Nephron (organoid): Measurements from ENCODE around the gene MRTFB.
"Not testable (repeated sequence)": the region's sequence is repeated elsewhere in the genome, so short reads cannot be mapped to it uniquely, and the experiment has no call there.

Source experiments
- H3K27ac Mint-ChIP-seq, 3 experiments: 2 replicates each; pipeline ENCODE4 v1.8.0; 2020; ENCODE audit warnings: mixed read lengths in 3 of 3, mild to moderate bottlenecking in 2 of 3, moderate library complexity in 1 of 3
- H3K27me3 Mint-ChIP-seq: 2 replicates; pipeline ENCODE4 v1.8.0; 2021; ENCODE audit warnings: low read depth, mild to moderate bottlenecking, moderate library complexity, mixed read lengths
- H3K36me3 Mint-ChIP-seq: 2 replicates; pipeline ENCODE4 v1.8.0; 2020; ENCODE audit warnings: low read depth, mixed read lengths
- H3K4me1 Mint-ChIP-seq: 2 replicates; pipeline ENCODE4 v1.8.0; 2020; ENCODE audit warnings: mixed read lengths
- H3K4me3 Mint-ChIP-seq, 3 experiments: 2 replicates each; pipeline ENCODE4 v1.8.0; 2020; ENCODE audit warnings: mild to moderate bottlenecking in 3 of 3, mixed read lengths in 3 of 3, moderate library complexity in 2 of 3
- H3K9me3 Mint-ChIP-seq: 2 replicates; pipeline ENCODE4 v1.8.0; 2020; ENCODE audit warnings: mixed read lengths
- TF ChIP-seq, protein P1 (sequence below), 3 experiments: fragments of 200-600 bp; sonication (generic); IDR thresholded peaks; one replicate each; pipeline ENCODE4 v1.5.0; 2021; ENCODE audit warnings: antibody characterized with exemption in 3 of 3; ENCODE audit not compliant: unreplicated experiment in 3 of 3

MRTFB gene

DNA sequence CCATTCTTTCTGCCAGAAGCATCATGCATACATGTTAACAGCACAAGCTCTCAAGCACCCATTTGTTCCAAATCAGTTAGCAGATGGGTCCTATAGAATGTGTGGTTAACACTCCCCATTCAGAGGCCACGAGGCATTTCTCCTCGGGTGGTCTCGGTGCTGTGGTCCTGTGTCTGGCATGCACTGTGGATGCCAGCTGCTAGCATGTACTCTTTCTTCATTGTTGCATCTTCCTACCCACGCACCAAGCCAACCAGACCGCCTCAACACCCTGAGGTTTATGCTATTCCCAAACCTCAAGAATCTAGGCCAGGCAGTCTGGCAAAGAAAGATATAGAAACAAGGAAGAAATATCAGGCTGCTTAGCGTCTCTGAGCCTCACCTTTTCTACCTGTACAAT is 27.8 kb upstream of the MRTFB start:
- Mint-ChIP-seq H3K4me3 (peak overlapping the region in 1 of 3 experiments; percentile 32), H3K27ac (peak overlapping the region in 2 of 3 experiments; percentile 23 to 49), H3K9me3 (no peaks in the 10 kb centered on the region), H3K27me3 (no peaks in the 10 kb centered on the region), H3K36me3 (no peaks in the 10 kb centered on the region), H3K4me1 (peaks cover 16% of the 10 kb centered on the region)
- TF ChIP-seq, protein P1, sequence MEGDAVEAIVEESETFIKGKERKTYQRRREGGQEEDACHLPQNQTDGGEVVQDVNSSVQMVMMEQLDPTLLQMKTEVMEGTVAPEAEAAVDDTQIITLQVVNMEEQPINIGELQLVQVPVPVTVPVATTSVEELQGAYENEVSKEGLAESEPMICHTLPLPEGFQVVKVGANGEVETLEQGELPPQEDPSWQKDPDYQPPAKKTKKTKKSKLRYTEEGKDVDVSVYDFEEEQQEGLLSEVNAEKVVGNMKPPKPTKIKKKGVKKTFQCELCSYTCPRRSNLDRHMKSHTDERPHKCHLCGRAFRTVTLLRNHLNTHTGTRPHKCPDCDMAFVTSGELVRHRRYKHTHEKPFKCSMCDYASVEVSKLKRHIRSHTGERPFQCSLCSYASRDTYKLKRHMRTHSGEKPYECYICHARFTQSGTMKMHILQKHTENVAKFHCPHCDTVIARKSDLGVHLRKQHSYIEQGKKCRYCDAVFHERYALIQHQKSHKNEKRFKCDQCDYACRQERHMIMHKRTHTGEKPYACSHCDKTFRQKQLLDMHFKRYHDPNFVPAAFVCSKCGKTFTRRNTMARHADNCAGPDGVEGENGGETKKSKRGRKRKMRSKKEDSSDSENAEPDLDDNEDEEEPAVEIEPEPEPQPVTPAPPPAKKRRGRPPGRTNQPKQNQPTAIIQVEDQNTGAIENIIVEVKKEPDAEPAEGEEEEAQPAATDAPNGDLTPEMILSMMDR (IDR thresholded peaks at IDR 0.05; ENCODE audit: unreplicated experiment in 3 of 3): no peak

DNA sequence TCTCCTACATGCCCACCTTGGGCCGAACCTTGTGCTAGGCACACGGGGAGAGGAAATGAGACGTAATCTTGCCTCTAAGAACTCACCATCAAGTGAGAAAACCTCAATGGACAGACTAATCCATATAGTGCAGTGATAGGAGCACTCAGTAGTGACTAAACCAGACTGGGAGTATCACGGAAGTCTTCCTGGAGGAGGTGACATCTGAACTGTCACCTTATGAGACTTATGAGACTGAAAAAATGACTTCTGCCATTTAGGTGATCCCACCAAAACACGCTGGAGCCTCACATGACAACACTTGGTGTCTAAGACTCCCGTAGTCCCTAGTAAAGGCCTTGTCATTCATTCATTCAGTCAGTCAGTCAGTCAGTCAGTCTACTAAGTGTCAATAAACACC is 27.3 kb upstream of the MRTFB start:
- H3K4me3 Mint-ChIP-seq: no peak overlapping the region
- no peaks in the 10 kb centered on the region for H3K27me3 Mint-ChIP-seq
- TF ChIP-seq, protein P1 (IDR thresholded peaks at IDR 0.05; ENCODE audit: unreplicated experiment in 3 of 3): no peak
- no peaks in the 10 kb centered on the region for H3K36me3 Mint-ChIP-seq
- no peaks in the 10 kb centered on the region for H3K9me3 Mint-ChIP-seq
- H3K4me1 Mint-ChIP-seq: peaks cover 16% of the 10 kb centered on the region
- no peak overlapping the region for H3K27ac Mint-ChIP-seq

DNA sequence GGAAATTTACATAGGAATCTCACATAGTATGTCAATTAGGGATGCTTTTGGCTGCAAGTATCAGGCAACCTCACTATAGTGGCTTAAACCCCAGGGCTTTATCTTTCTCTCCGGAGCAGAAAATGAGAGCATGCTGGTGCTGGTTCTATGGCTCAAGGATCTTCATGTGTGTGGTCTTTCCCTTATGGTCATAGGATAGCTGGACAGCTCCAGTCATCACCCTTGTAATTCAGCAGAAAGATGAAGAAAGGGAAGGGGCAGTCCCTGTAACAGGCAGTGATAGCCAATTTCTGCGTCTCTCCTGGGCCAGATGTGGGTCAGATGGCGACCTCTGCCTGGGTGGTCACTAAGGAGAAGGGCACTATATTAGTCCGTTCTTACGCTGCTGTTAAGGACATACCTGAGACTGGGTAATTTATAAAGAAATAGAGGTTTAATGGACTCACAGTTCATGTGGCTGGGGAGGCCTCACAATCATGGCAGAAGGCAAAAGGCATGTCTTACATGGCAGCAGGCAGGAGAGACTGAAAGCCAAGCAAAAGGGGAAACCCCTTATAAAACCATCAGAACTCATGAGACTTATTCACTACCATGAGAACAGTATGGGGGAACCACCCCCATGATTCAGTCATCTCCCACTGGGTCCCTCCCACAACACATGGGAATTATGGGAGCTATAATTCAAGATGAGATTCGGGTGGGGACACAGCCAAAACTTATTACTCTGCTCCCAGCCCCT is 23.8 kb upstream of the MRTFB start:
- H3K27ac Mint-ChIP-seq, H3K9me3 Mint-ChIP-seq, H3K36me3 Mint-ChIP-seq: not testable (repeated sequence)

DNA sequence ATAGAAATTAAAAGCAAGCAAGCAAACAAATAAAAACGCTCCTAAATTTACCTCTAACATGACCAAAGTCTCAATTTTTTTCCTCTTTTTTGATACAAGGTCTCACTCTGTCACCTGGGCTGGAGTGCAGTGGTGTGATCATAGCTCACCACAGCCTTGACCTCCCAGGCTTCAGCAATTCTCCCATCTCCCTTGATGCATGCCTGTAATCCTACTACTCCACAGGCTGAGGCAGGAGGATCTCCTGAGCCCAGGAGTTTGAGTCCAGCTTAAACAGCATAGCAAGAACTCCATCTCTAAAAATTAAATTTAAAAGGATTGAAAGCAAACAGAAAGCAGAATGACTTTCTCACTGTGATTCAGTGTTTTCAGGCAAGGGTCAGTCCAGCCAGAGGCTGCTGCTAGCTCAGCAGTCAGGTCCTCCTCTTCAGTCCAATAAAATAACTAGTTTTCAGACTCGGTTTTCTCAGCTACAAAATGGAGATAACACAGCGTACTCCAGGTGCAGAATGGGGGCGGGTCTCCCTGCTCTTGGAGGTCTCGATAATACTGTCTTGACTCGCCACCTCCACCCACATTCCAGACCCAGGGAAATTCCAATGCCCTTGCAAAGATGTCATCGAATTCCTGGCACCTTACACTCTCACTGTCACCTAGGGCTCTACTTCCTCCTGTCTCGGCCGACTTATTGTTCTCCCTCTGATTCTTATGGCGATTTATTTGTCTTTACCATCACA is 20.7 kb upstream of the MRTFB start:
- no peak overlapping the region for H3K27ac Mint-ChIP-seq
- H3K4me3 Mint-ChIP-seq: no peak overlapping the region
- peaks cover 1% of the 10 kb centered on the region for H3K9me3 Mint-ChIP-seq
- no peaks in the 10 kb centered on the region for H3K36me3 Mint-ChIP-seq
- H3K27me3 Mint-ChIP-seq: no peaks in the 10 kb centered on the region
- peaks cover 6% of the 10 kb centered on the region for H3K4me1 Mint-ChIP-seq
- TF ChIP-seq, protein P1 (IDR thresholded peaks at IDR 0.05; ENCODE audit: unreplicated experiment in 3 of 3): no peak

More for the DNA sequence above, 23.8 kb upstream of the MRTFB start:
- H3K4me3 Mint-ChIP-seq, H3K27me3 Mint-ChIP-seq: not testable (repeated sequence)
- peaks cover 16% of the 10 kb centered on the region for H3K4me1 Mint-ChIP-seq

DNA sequence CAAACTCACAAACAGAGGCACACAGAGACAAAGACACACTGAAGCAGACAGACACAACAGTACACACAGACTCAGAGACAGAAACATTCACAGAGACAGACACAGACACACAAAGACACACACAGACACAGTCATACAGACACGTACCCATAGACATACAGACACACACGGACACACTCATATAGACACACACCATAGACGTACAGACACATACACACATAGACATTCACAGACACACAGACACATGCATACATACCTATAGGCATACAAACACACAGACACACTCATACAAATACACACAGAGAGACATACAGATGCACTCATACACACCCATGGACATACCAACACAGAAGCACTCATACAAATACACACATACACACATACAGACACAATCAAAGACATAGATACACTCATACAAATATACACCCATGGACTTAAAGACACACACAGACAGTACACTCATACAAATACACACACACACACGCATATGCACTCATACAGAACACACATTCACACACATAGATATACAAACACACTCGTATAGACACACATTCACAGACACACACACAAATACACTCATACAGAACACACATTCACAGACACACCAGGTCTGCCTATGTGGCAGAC is 19.9 kb upstream of the MRTFB start:
- TF ChIP-seq, protein P1 (IDR thresholded peaks at IDR 0.05; ENCODE audit: unreplicated experiment in 3 of 3): no peak
- Mint-ChIP-seq H3K4me1 (peaks cover 6% of the 10 kb centered on the region), H3K4me3 (no peak overlapping the region), H3K36me3 (no peaks in the 10 kb centered on the region), H3K27ac (no peak overlapping the region), H3K9me3 (peaks cover 6% of the 10 kb centered on the region), H3K27me3 (no peaks in the 10 kb centered on the region)

DNA sequence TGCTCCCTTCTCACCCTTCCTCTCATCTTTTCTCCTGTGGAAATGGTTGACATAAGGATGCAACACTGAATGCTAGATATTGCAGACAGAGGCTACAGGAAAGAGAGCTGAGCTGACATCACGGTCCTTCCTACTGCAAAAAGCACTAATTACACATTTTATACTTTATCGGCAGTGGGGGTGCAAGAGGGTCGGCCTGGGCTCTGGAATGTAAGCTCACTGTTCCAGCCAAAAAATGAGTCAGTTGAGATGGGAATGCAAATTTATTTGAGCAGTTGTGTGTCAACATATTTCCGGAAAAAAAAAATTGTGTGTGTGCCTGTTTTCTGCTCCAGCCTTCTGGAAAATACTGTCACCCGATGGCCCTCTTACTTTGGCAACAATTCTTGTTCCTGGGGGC is 14.1 kb upstream of the MRTFB start:
- no peak overlapping the region for H3K27ac Mint-ChIP-seq
- no peaks in the 10 kb centered on the region for H3K27me3 Mint-ChIP-seq
- H3K9me3 Mint-ChIP-seq: peaks cover 20% of the 10 kb centered on the region
- no peak overlapping the region for H3K4me3 Mint-ChIP-seq
- H3K4me1 Mint-ChIP-seq: no peaks in the 10 kb centered on the region
- TF ChIP-seq, protein P1 (IDR thresholded peaks at IDR 0.05; ENCODE audit: unreplicated experiment in 3 of 3): no peak
- H3K36me3 Mint-ChIP-seq: peaks cover 8% of the 10 kb centered on the region
